HepG2 (cell line): ENCODE data around the gene RNU7-1. TPM values are rescaled to one million over a fixed set of nuclear protein-coding genes. Genes with fewer than 3 reads are reported as not detected.

Source experiments
- AHR ChIP-seq: IDR thresholded peaks from 2 replicates; pipeline ENCODE4 v1.6.1; 2018; ENCODE audit warnings: missing genetic modification reagents, missing compliant biosample characterization
- ARID3A ChIP-seq: IDR thresholded peaks from 2 replicates; pipeline ENCODE4 v1.6.1; 2012; ENCODE audit warnings: low read depth, low read length, improper control_type of control experiment
- CHD4 ChIP-seq: fragments of 200-600 bp; sonication (generic); IDR thresholded peaks from 2 replicates; pipeline ENCODE4 v1.7.0; 2017; ENCODE audit warnings: mild to moderate bottlenecking, low read length, borderline replicate concordance
- DMAP1 ChIP-seq: IDR thresholded peaks from 2 replicates; pipeline ENCODE4 v1.6.1; 2016
- FOXA1 ChIP-seq, 2 experiments: fragments of 450-650 bp in 1 of 2; sonication (generic) in 1 of 2; formaldehyde crosslinking in 1 of 2; IDR thresholded peaks; 2 replicates each; pipeline versions ENCODE4 v1.4.0 to v1.6.1; 2016 to 2020; ENCODE audit warnings: missing genetic modification reagents in 1 of 2
- FOXO1 ChIP-seq: sonication (generic); formaldehyde crosslinking; IDR thresholded peaks from 2 replicates; pipeline ENCODE4 v1.4.0; 2020; ENCODE audit warnings: missing genetic modification reagents
- HHEX ChIP-seq: IDR thresholded peaks from 2 replicates; pipeline ENCODE4 v1.6.1; 2016; ENCODE audit warnings: control low read depth
- HMG20B ChIP-seq: conservative IDR thresholded peaks from 2 replicates; pipeline ENCODE4 v1.6.1; 2016; ENCODE audit warnings: missing genetic modification reagents, missing compliant biosample characterization
- HNRNPUL1 ChIP-seq: fragments of 200-400 bp; formaldehyde crosslinking; IDR thresholded peaks from 2 replicates; pipeline ENCODE4 v1.6.1; 2017; ENCODE audit warnings: low read depth, mild to moderate bottlenecking, low read length, moderate library complexity
- JDP2 ChIP-seq: sonication (generic); formaldehyde crosslinking; IDR thresholded peaks from 2 replicates; pipeline ENCODE4 v1.8.1; 2022; ENCODE audit warnings: missing genetic modification reagents, borderline replicate concordance
- KAT7 ChIP-seq: IDR thresholded peaks from 2 replicates; pipeline ENCODE4 v1.6.1; 2018; ENCODE audit warnings: borderline replicate concordance, missing compliant biosample characterization
- MAX ChIP-seq: IDR thresholded peaks from 2 replicates; pipeline ENCODE4 v1.6.1; 2012; ENCODE audit warnings: inconsistent platforms
- MTERF4 ChIP-seq: sonication (generic); formaldehyde crosslinking; IDR thresholded peaks from 2 replicates; pipeline ENCODE4 v1.8.0; 2023; ENCODE audit warnings: mild to moderate bottlenecking, missing genetic modification reagents
- PPARG ChIP-seq: conservative IDR thresholded peaks from 2 replicates; pipeline ENCODE4 v1.6.1; 2016; ENCODE audit warnings: missing biosample characterization, missing genetic modification reagents
- REPIN1 ChIP-seq: sonication (generic); formaldehyde crosslinking; IDR thresholded peaks from 2 replicates; pipeline ENCODE4 v1.8.0; 2022; ENCODE audit warnings: missing genetic modification reagents, low read depth, mild to moderate bottlenecking, borderline replicate concordance
- SP2 ChIP-seq: sonication (generic); formaldehyde crosslinking; IDR thresholded peaks from 2 replicates; pipeline ENCODE4 v1.5.1; 2020; ENCODE audit warnings: mild to moderate bottlenecking, missing genetic modification reagents
- TBX2 ChIP-seq: sonication (generic); formaldehyde crosslinking; IDR thresholded peaks from 2 replicates; pipeline ENCODE4 v1.5.0; 2020; ENCODE audit warnings: missing genetic modification reagents, mild to moderate bottlenecking, borderline replicate concordance
- TBX3 ChIP-seq: fragments of 450-650 bp; IDR thresholded peaks from 2 replicates; pipeline ENCODE4 v1.6.1; 2017; ENCODE audit warnings: antibody characterized with exemption, mild to moderate bottlenecking, inconsistent platforms, borderline replicate concordance
- ZBTB2 ChIP-seq: sonication (generic); formaldehyde crosslinking; IDR thresholded peaks from 2 replicates; pipeline ENCODE4 v1.8.0; 2022; ENCODE audit warnings: low read depth, missing genetic modification reagents
- ZNF235 ChIP-seq: sonication (generic); formaldehyde crosslinking; IDR thresholded peaks from 2 replicates; pipeline ENCODE4 v1.8.1; 2023; ENCODE audit warnings: mild to moderate bottlenecking, missing genetic modification reagents, borderline replicate concordance
- ZNF503 ChIP-seq: sonication (generic); formaldehyde crosslinking; IDR thresholded peaks from 2 replicates; pipeline ENCODE4 v1.4.0; 2020; ENCODE audit warnings: missing genetic modification reagents
- ZNF780A ChIP-seq: sonication (generic); formaldehyde crosslinking; IDR thresholded peaks from 2 replicates; pipeline ENCODE4 v1.8.0; 2022; ENCODE audit warnings: mild to moderate bottlenecking, missing genetic modification reagents, moderate library complexity
- ZNF788 ChIP-seq: sonication (generic); formaldehyde crosslinking; IDR thresholded peaks from 2 replicates; pipeline ENCODE4 v1.5.0; 2020; ENCODE audit warnings: mild to moderate bottlenecking, missing genetic modification reagents, borderline replicate concordance
- polyA plus RNA-seq, 8 experiments: library from polyadenylated mRNA; depleted of rRNA in 3 of 8; stranded (reverse) in 7 of 8; unstranded in 1 of 8; fragments of >200 nt; fragmentation: Illumina TruSeq in 4 of 8; extraction: Trizol in 4 of 8; gene quantifications; 2 replicates each; pipeline versions ENCODE4 v1.2.1 to v1.2.3, GENCODE V29; 2011 to 2016; ENCODE audit warnings: low read depth in 4 of 8, missing spikeins in 1 of 8, mixed read lengths in 1 of 8; ENCODE audit not compliant: insufficient read depth in 1 of 8
- total RNA-seq, 5 experiments: library from RNA; depleted of rRNA; stranded (reverse); fragments of >200 nt; fragmentation: Illumina TruSeq; extraction: Trizol; gene quantifications; 2 replicates each; pipeline ENCODE4 v1.2.3, GENCODE V29; 2016; ENCODE audit warnings: low read depth in 1 of 5

RNU7-1 gene
- total and polyA plus RNA-seq, 2 of the 13 experiments (the other 11 are each of a cell fraction or from before 2014, with no cell fraction given), result not detected

- TF ChIP-seq ZBTB2 (no peak), PPARG (CRISPR knock-in tag) (peak; percentile 87), FOXO1 (peak; percentile 89), HHEX (CRISPR knock-in tag) (peak; percentile 32; the same call in 1 of the 2 replicates), CHD4 (0 out of 2 replicates have a peak, but pooled peaks have one; percentile 36), HMG20B (peak; percentile 50; the same call in 1 of the 2 replicates), TBX2 (CRISPR knock-in tag) (peak; percentile 84), REPIN1 (peak; percentile 80; the same call in 1 of the 2 replicates), ZNF780A (CRISPR knock-in tag) (no peak), ZNF788 (CRISPR knock-in tag) (peak; percentile 84; the same call in 1 of the 2 replicates), MTERF4 (CRISPR knock-in tag) (no peak), TBX3 (0 out of 2 replicates have a peak, but pooled peaks have one; percentile 8), ARID3A (peak; percentile 83), ZNF235 (CRISPR knock-in tag) (no peak), AHR (CRISPR knock-in tag) (no peak; the same call in 1 of the 2 replicates), SP2 (0 out of 2 replicates have a peak, but pooled peaks have one; percentile 16), DMAP1 (CRISPR knock-in tag) (peak; percentile 80; the same call in 1 of the 2 replicates), JDP2 (CRISPR knock-in tag) (no peak), MAX (peak; percentile 34; the same call in 1 of the 2 replicates), ZNF503 (CRISPR knock-in tag) (no peak; the same call in 1 of the 2 replicates), FOXA1 (IDR thresholded peaks at IDR 0.05) (no peak), FOXA1 (CRISPR knock-in tag; IDR thresholded peaks at IDR 0.05) (peak; percentile 76), KAT7 (no peak), HNRNPUL1 (no peak)
These were observed 37.8 kb downstream of the RNU7-1 start (continued) for GRCh38 chr12:6981152-6982052.
